CD4-positive, alpha-beta T cell (primary cell): ENCODE data around the gene OR2AP1. TPM values are rescaled to one million over a fixed set of nuclear protein-coding genes. Genes with fewer than 3 reads are reported as not detected.
"Not testable (repeated sequence)": the region's sequence is repeated elsewhere in the genome, so short reads cannot be mapped to it uniquely, and the experiment has no call there.

Experiments used
- ATAC-seq: fragments of 200-7000 bp; cut with Tn5 transposase; one replicate; pipeline ENCODE4 v1.10.0; 2022; ENCODE audit warnings: mild to moderate bottlenecking; ENCODE audit not compliant: poor library complexity
- CTCF ChIA-PET: fragments of 350-600 bp; sonication (Branson Sonifier 250); formaldehyde crosslinking; loops from one replicate; lab custom pipeline; 2021; ENCODE audit warnings: antibody characterized with exemption, inconsistent platforms; lab: Charles Lee
- POLR2A ChIA-PET: fragments of 350-600 bp; sonication (Branson Sonifier 250); formaldehyde crosslinking; loops from one replicate; lab custom pipeline; 2021; ENCODE audit warnings: antibody characterized with exemption, inconsistent platforms; lab: Charles Lee
- DNase-seq, 14 experiments: peaks; one replicate each; pipeline ENCODE4 v3.0.0-alpha.2; 2013 to 2020; ENCODE audit warnings: mixed read lengths in 2 of 14
- H3K27ac ChIP-seq, 2 donors: one replicate each; pipeline versions ENCODE4 v1.5.1 to v1.7.0; 2013; ENCODE audit warnings: low read length in 2 of 2, low read depth in 1 of 2, mild to moderate bottlenecking in 1 of 2
- H3K27me3 ChIP-seq, 2 experiments: 1 replicate in 1 of 2; 2 replicates in 1 of 2; pipeline versions ENCODE4 v1.6.1 to v1.7.0; 2013; ENCODE audit warnings: low read length in 2 of 2, control low read depth in 1 of 2, mild to moderate bottlenecking in 1 of 2, moderate library complexity in 1 of 2; ENCODE audit not compliant: insufficient read depth in 2 of 2, control insufficient read depth in 1 of 2
- H3K36me3 ChIP-seq: one replicate; pipeline ENCODE4 v1.6.1; 2013; ENCODE audit warnings: low read length, control low read depth; ENCODE audit not compliant: insufficient read depth
- H3K4me1 ChIP-seq: one replicate; pipeline ENCODE4 v1.6.1; 2013; ENCODE audit warnings: low read length, control low read depth; ENCODE audit not compliant: insufficient read depth
- H3K4me3 ChIP-seq: one replicate; pipeline ENCODE4 v1.5.1; 2013; ENCODE audit warnings: mild to moderate bottlenecking, low read length, moderate library complexity
- H3K9me3 ChIP-seq, 2 experiments: 1 replicate in 1 of 2; 2 replicates in 1 of 2; pipeline versions ENCODE4 v1.6.1 to v1.7.0; 2013; ENCODE audit warnings: low read length in 2 of 2, mild to moderate bottlenecking in 2 of 2, control low read depth in 1 of 2, moderate library complexity in 1 of 2; ENCODE audit not compliant: control insufficient read depth in 1 of 2, insufficient read depth in 1 of 2
- H3K27ac Mint-ChIP-seq: one replicate; pipeline ENCODE4 v1.8.0; 2020; ENCODE audit warnings: mixed read lengths
- H3K27me3 Mint-ChIP-seq: one replicate; pipeline ENCODE4 v1.8.0; 2021; ENCODE audit warnings: mixed read lengths
- H3K36me3 Mint-ChIP-seq: one replicate; pipeline ENCODE4 v1.8.0; 2021; ENCODE audit warnings: low read depth, mixed read lengths
- H3K4me1 Mint-ChIP-seq: one replicate; pipeline ENCODE4 v1.8.0; 2021; ENCODE audit warnings: low read depth, mixed read lengths
- H3K4me3 Mint-ChIP-seq: one replicate; pipeline ENCODE4 v1.8.0; 2020; ENCODE audit warnings: mild to moderate bottlenecking, mixed read lengths
- H3K9me3 Mint-ChIP-seq: one replicate; pipeline ENCODE4 v1.8.0; 2020; ENCODE audit warnings: mixed read lengths
- intact Hi-C, 2 experiments: fragments of 100-400 bp; cut with DNase I in 1 of 2; cut with micrococcal nuclease in 1 of 2; formaldehyde crosslinking; loops; one replicate each; pipeline versions ENCODE4 v1.15.1 to v1.9.0; 2023 to 2025; cut with DNase I, micrococcal nuclease
- total RNA-seq, 174 experiments: library from RNA in 2 of 174; stranded (reverse) in 2 of 174; gene quantifications; one replicate each; pipeline ENCODE4 v1.2.3 and lab custom pipeline; 2021 to 2026
- TF ChIP-seq, protein P1 (sequence below): fragments of 200-600 bp; IDR thresholded peaks from one replicate; pipeline ENCODE4 v1.8.0; 2022; ENCODE audit warnings: antibody characterized with exemption, mild to moderate bottlenecking

The OR2AP1 gene
- total RNA-seq, 2 experiments from 2014 or later, result 0.22 TPM; not detected in 1

DNA sequence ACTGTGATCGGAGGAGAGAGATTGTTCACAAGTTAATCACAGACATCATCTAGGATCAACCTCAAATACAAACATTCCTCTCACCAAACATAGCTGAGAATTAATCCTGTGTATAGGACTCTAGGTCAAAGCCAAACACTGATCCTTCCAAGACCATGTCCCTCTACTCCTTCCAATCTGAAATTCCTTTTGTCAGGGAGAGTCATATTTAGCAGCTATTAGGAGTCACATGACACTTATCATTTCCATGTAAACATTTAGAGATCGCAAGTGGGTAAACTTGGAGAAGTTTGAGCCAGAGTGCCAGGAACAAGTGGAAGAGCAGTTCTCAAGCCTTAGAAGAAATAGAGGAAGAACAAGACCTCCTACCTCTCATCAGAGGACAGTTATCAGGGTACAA lies 13.5 kb downstream of the OR2AP1 start:
- no peak overlapping the region for H3K27ac Mint-ChIP-seq
- Histone ChIP-seq H3K36me3 (no peaks in the 10 kb centered on the region), H3K27me3 (peaks cover 8 to 17% of the 10 kb centered on the region in 2 experiments), H3K27ac (no peak overlapping the region), H3K4me1 (no peaks in the 10 kb centered on the region), H3K9me3 (peaks cover 5 to 9% of the 10 kb centered on the region in 2 experiments), H3K4me3 (no peak overlapping the region)
- no peak for ATAC-seq
- H3K36me3 Mint-ChIP-seq, result no peaks in the 10 kb centered on the region
- peaks cover 69% of the 10 kb centered on the region for H3K27me3 Mint-ChIP-seq
- ChIA-PET POLR2A (no interaction called here), CTCF (no interaction called here)
- H3K4me3 Mint-ChIP-seq, result no peak overlapping the region
- intact Hi-C loops, result no loop called here
- H3K9me3 Mint-ChIP-seq, result no peaks in the 10 kb centered on the region
- TF ChIP-seq, protein P1, sequence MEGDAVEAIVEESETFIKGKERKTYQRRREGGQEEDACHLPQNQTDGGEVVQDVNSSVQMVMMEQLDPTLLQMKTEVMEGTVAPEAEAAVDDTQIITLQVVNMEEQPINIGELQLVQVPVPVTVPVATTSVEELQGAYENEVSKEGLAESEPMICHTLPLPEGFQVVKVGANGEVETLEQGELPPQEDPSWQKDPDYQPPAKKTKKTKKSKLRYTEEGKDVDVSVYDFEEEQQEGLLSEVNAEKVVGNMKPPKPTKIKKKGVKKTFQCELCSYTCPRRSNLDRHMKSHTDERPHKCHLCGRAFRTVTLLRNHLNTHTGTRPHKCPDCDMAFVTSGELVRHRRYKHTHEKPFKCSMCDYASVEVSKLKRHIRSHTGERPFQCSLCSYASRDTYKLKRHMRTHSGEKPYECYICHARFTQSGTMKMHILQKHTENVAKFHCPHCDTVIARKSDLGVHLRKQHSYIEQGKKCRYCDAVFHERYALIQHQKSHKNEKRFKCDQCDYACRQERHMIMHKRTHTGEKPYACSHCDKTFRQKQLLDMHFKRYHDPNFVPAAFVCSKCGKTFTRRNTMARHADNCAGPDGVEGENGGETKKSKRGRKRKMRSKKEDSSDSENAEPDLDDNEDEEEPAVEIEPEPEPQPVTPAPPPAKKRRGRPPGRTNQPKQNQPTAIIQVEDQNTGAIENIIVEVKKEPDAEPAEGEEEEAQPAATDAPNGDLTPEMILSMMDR, result no peak
- H3K4me1 Mint-ChIP-seq, result no peaks in the 10 kb centered on the region
- no peak for DNase-seq

DNA sequence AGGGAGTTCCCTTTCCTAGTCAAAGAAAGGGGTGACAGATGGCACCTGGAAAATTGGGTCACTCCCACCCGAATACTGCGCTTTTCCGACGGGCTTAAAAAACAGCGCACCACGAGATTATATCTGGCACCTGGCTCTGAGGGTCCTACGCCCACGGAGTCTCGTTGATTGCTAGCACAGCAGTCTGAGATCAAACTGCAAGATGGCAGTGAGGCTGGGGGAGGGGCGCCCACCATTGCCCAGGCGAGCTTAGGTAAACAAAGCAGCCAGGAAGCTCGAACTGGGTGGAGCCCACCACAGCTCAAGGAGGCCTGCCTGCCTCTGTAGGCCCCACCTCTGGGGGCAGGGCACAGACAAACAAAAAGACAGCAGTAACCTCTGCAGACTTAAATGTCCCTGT lies 17.9 kb downstream of the OR2AP1 start:
- intact Hi-C loops, ATAC-seq, H3K4me1 Mint-ChIP-seq, H3K9me3 ChIP-seq, H3K27ac Mint-ChIP-seq, CTCF ChIA-PET, H3K4me3 Mint-ChIP-seq, DNase-seq, H3K36me3 ChIP-seq, H3K27me3 ChIP-seq, H3K27ac ChIP-seq, POLR2A ChIA-PET, H3K36me3 Mint-ChIP-seq, H3K9me3 Mint-ChIP-seq, H3K4me3 ChIP-seq, H3K4me1 ChIP-seq: not testable (repeated sequence)
- H3K27me3 Mint-ChIP-seq, result peaks cover 47% of the 10 kb centered on the region

DNA sequence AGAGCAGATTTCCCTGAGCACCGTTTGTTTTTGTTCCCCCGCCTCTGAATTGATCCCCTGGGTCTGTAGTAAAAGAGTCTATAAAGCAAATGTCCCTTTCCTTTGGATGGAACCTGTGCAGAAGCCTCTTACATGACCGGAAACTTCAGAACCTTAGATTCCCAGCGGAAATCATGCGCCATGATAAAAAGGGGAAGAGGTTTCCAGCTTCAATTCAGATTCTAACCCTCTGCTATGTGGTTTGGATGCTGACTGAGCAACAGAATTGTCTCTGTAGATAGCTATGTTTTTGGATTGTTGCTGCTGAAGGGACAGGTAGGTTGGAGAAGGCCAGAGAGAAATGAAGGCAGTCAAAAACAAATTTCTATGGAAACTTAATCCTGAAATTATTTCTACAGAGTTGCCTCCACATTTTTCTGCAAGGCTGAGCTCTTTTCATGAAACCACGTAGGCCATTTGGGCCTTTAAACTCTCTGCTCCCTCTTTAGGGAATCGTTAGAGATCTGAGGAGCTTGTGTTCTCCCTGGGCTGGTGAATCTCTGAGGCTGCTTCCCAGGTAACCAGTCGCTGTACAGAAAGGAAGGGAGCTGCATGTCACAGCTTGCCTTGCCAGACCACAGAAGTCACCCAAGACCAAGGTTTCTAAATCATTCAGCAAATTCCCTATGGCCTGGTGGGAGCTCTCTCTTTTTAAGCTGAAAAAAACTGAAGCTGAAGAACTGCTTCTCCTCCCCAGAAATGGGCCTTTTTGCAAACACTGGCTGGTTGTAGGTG lies 35.7 kb downstream of the OR2AP1 start:
- H3K9me3 Mint-ChIP-seq, result no peaks in the 10 kb centered on the region
- no peaks in the 10 kb centered on the region for H3K4me1 Mint-ChIP-seq
- ChIA-PET CTCF (no interaction called here), POLR2A (no interaction called here)
- DNase-seq, result no peak
- no peak overlapping the region for H3K27ac Mint-ChIP-seq
- intact Hi-C loops, result no loop called here
- H3K27ac ChIP-seq, result no peak overlapping the region
- ATAC-seq, result no peak
- H3K4me1 ChIP-seq, result no peaks in the 10 kb centered on the region
- no peak overlapping the region for H3K4me3 ChIP-seq
- peaks cover 4 to 9% of the 10 kb centered on the region in 2 experiments for H3K27me3 ChIP-seq
- no peaks in the 10 kb centered on the region for H3K36me3 ChIP-seq
- H3K9me3 ChIP-seq, result no peaks in the 10 kb centered on the region
- H3K36me3 Mint-ChIP-seq, result no peaks in the 10 kb centered on the region
- TF ChIP-seq, protein P1, result no peak
- peaks cover 41% of the 10 kb centered on the region for H3K27me3 Mint-ChIP-seq
- no peak overlapping the region for H3K4me3 Mint-ChIP-seq

DNA sequence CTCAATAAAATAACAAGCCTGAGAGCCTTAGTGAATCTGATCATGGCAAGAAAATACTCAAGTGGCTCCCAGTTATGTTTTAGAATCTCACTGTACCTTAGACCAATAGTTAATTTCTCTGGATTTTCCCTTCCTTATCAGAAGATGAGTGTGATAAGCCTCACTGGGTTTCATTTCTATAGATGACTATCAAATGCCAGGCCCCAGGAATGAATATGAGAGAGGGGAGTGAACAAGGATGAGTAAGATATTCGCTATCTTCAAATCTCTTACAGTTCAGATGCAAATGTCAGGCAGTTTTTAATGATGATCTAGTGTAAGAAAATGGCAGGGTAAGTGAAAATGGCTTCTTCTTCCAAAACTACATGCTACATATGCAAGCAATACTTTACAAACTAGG lies 38.3 kb downstream of the OR2AP1 start:
- ChIA-PET CTCF (no interaction called here), POLR2A (no interaction called here)
- DNase-seq (no peak), ATAC-seq (no peak)
- peaks cover 0 to 6% of the 10 kb centered on the region in 2 experiments for H3K9me3 ChIP-seq
- H3K36me3 ChIP-seq, result no peaks in the 10 kb centered on the region
- intact Hi-C loops, result no loop called here
- H3K27me3 ChIP-seq, result peaks cover 4 to 18% of the 10 kb centered on the region in 2 experiments
- Mint-ChIP-seq H3K4me3 (no peak overlapping the region), H3K27me3 (peaks cover 44% of the 10 kb centered on the region), H3K9me3 (peaks cover 9% of the 10 kb centered on the region), H3K27ac (no peak overlapping the region), H3K36me3 (no peaks in the 10 kb centered on the region), H3K4me1 (no peaks in the 10 kb centered on the region)
- no peak overlapping the region for H3K4me3 ChIP-seq
- no peak overlapping the region for H3K27ac ChIP-seq
- no peaks in the 10 kb centered on the region for H3K4me1 ChIP-seq
- TF ChIP-seq, protein P1, result no peak
